COLO668 (cell line): Measurements from ENCODE around the gene RAB17.

Experiments used
- DNase-seq: peaks from one replicate; lab custom pipeline; 2025; ENCODE audit not compliant: unreplicated experiment; lab: John Stamatoyannopoulos, UW

The RAB17 gene, protein sequence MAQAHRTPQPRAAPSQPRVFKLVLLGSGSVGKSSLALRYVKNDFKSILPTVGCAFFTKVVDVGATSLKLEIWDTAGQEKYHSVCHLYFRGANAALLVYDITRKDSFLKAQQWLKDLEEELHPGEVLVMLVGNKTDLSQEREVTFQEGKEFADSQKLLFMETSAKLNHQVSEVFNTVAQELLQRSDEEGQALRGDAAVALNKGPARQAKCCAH

DNA sequence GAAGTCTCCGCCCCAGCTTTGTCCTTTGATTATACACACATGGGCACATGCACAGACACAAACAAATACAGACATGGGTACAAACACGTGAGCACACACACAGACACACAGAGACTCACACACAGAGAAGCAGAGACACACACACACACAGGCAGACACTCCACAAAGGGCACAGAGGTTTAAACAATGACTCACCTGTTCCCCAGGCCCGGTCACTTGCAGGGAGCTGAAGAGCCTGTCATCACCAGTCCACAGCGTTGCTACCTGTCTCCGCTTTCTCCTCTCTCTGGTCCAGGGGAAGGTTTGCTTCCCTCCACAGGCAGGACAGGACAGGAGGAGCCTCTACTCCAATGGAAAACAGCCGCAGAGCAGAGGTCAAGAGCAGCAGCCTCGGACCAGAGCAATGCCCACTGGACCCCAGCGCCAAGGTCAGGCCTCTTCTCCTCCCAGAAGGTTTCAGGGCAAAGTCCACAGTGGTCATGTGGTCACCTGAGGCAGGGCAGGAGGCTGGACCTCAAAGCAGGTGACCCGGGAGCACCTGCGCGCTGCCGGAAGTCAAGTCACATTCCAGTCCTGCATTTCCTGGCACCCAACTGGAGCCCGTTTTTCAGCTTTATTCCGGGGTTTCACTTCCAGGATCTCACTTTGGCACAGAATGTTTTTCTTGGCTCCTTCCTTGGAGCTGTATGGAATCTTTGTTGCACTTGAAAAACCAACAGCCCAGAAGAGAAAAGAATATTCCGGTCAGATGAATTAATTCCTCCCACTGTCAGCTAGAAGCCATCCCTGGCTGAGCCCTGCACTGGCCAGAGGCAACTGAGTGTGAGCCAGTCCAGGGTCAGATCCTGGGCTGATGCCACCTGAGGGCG lies at the start of gene RAB17:
TSS of gene RAB17 (minus strand) at position 463 of the 869 bp plus-strand sequence. CDS start 4,580 bp downstream, outside the sequence.
- DNase-seq: peak; percentile 83

GRCh38 chr2:237639836-237640220 lies 49.3 kb upstream of the RAB17 start:
- no peak for DNase-seq

DNA sequence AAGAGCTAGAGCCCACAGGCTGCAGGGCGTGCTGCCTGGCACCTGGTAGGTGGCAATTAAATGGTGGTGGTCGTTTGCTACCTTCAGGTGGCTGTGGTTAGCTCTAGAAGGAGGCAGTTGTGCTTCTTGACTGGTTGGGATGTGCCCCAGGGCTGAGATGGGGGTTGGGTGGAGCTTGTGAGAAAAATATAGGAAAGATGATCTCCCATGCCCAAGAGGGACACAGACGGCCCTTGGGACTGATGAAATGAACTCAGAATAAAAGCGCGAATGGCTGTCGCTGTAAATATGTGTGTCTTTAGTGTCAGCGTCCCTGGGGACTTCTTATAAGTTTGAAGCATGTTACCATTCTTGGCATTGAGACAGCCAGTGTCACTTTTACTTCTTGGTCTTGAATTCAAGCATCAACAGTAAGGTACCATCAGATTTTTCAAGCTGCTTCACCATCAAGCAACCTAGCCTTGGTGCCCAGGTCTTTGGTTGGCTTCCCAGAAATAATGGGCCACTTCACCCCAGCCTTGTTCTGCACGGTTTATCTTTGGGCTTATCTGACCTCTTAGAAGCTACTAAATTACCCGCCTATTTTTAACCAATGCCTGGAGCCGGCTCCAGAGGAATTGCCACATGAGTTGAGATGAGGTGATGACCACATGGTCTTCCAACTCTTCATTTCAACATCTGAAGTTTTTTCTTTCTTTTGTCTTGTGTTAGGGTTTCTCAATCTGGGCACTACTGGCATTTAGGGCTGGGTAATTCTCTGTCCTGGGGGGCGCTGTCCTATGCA lies 48.7 kb upstream of the RAB17 start:
- DNase-seq: no peak

- no peak for DNase-seq
Observed at GRCh38 chr2:237638176-237638575, 47.6 kb upstream of the RAB17 start.

DNA sequence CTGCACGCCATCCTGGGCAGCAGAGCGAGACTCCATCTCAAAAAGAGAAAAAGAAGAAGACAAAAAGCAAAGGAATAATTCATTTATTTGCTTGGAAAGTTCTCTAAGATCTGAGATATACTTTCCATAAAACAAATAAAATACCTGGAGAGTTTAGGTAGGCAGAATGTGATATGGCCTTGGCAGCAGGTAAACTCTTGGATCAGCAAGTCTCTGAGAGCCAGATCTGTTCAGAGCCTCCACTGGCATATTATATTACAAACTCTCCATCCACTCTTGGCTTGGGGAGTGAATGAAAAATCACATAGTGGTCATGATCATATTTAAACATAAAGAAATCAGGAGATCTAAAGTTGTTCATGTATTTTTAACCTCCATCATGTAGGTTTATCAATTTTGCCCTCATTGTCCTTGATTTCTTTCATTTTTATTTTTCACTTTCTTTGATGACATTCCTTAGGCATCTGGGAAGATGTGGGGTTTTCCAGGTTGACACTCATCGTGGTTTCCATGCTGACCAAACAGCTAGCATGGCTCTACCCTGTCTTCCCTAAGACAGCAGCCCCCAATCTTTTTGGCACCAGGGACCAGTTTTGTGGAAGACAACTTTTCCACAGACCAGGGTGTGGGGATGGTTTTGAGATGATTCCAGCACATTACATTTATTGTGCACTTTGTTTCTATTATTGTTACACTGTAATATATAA lies 47.0 kb upstream of the RAB17 start:
- no peak for DNase-seq

DNA sequence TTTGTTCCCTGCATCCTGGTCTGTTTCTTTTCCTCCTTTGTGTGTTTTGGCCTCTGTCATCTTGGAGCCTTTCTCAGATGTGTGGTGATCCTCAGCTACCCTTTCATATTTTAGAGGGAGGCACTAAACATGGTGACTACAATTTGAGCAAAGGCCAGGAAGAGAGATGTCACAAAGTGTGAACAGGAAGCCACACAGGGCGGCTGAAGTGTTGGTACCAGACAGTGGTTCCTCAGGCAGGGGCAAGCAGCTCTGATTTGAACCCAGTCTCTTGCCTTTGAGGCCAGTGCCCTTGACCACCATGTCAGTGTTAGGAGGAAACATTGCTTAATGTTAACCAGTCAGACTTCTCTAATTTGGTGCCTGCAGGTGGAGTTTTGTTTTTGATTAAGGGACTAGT lies 46.0 kb upstream of the RAB17 start:
- DNase-seq: no peak

- DNase-seq: no peak
Observed at GRCh38 chr2:237633061-237633561, 42.6 kb upstream of the RAB17 start.

GRCh38 chr2:237631801-237632585 lies 41.5 kb upstream of the RAB17 start:
- DNase-seq: no peak

GRCh38 chr2:237631007-237631785 lies 40.7 kb upstream of the RAB17 start:
- peak; percentile 20 for DNase-seq

- DNase-seq: peak; percentile 11
Observed at GRCh38 chr2:237630216-237631000, 39.9 kb upstream of the RAB17 start.

DNA sequence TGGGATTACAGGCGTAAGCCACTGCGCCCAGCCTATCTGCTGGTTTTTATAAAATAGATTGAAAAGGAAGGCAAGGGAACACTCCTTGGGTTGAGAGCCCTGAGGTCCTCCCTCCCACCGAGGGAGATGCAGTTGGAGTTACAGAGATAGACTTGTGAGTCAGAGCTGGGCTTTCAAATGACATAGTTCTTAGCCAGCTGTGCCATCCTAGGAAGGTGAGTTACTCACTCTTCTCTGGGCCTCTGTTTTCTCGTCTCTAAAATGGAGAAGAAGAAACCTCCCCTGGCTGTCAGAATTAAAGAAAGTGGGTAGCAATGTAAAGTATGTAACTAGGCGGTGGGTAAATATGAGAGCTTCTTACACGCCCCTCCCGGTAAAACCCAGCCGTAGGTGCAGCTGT lies 39.2 kb upstream of the RAB17 start:
- no peak for DNase-seq

GRCh38 chr2:237629188-237629534 lies 38.6 kb upstream of the RAB17 start:
- no peak for DNase-seq

- peak; percentile 17 for DNase-seq
Observed at GRCh38 chr2:237628247-237629187, 38.0 kb upstream of the RAB17 start.

GRCh38 chr2:237627441-237628246 lies 37.1 kb upstream of the RAB17 start, which contains the start of gene LRRFIP1:
Gene LRRFIP1, plus strand, starts transcription at chr2:237627587. Its CDS starts 58 bp downstream, at chr2:237627645.
- DNase-seq: peak; percentile 70

DNA sequence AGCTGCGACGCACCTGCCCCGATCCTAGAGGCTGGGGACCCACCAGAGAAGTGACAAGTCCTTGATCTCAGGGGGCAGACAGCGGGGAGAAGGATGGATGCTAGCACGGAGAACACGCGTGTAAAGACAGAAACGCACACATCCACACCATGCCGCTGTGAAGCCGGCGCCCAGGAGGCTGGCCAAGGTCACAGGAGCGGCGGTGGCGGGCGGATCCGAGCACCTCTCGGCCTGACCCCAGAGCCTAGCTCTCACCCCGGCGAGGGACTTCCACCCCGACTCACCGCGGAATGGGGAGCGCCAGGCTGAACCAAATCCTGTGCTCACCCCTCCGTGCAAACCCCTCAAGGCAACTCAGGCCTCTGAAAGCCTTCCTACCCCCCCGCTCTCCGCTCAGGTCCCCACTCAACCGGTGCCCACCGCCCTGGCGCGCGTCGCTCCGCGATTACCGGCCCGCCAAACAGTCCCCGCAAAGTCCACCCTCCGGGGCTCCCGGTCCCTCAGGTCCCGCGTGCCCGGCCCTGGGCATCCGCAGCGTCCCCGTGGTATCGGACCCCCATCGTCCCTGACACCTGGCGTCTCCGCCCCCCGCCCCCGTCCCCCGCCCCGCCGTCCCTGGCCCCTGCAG lies 36.4 kb upstream of the RAB17 start:
- no peak for DNase-seq

DNA sequence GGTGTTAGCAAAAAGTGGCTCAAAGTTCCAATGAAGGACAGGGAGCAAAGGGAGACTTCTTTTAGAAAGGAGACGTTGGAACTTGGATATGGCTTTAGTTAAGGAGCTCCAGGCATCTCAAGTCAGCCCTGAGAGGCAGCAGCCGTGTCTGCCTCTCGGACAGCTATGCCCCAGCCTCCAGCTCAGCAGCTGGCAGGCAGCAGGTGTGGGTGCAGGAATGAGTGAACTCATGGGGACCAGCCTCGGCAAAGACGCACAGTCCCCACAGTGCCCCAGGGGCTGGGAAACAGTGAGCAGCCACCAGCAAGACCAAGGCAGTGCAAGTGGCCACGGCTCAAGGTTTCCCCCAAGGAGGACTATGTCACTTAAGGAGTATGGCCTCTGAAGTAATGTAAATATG lies 35.2 kb upstream of the RAB17 start:
- DNase-seq: peak; percentile 61
